ENCODE measurements around the gene RNF112.
"Not testable (repeated sequence)": the region's sequence is repeated elsewhere in the genome, so short reads cannot be mapped to it uniquely, and the experiment has no call there.

The RNF112 gene

GRCh38 chr17:19447085-19447583, 36.1 kb downstream of the RNF112 start:
- peak; percentile 5 to 65 (median 45) for DNase-seq (ENCODE audit: low read depth in 3 of 3)

GRCh38 chr17:19448341-19449268, 37.6 kb downstream of the RNF112 start:
- DNase-seq (ENCODE audit: low read depth in 3 of 3) = no peak

GRCh38 chr17:19449656-19450055, 38.6 kb downstream of the RNF112 start:
- DNase-seq (ENCODE audit: low read depth in 3 of 3) = no peak

- DNase-seq (ENCODE audit: low read depth in 3 of 3) = no peak
Observed at GRCh38 chr17:19453296-19453695, 42.3 kb downstream of the RNF112 start.

GRCh38 chr17:19454074-19454473, 43.0 kb downstream of the RNF112 start:
- no peak for DNase-seq (ENCODE audit: low read depth in 3 of 3)

GRCh38 chr17:19456016-19456927, 45.2 kb downstream of the RNF112 start:
- DNase-seq (ENCODE audit: low read depth in 3 of 3) = no peak

GRCh38 chr17:19457046-19457445, 46.0 kb downstream of the RNF112 start:
- no peak for DNase-seq (ENCODE audit: low read depth in 3 of 3)

GRCh38 chr17:19457830-19458271, 46.8 kb downstream of the RNF112 start:
- DNase-seq (ENCODE audit: low read depth in 3 of 3) = no peak

- DNase-seq (ENCODE audit: low read depth in 3 of 3) = not testable (repeated sequence)
Observed at GRCh38 chr17:19458481-19458880, 47.4 kb downstream of the RNF112 start.

GRCh38 chr17:19459018-19459655, 48.1 kb downstream of the RNF112 start:
- DNase-seq (ENCODE audit: low read depth in 3 of 3) = not testable (repeated sequence)

GRCh38 chr17:19460700-19461099, 49.7 kb downstream of the RNF112 start:
- DNase-seq (ENCODE audit: low read depth in 3 of 3) = no peak

- no peak for DNase-seq (ENCODE audit: low read depth in 3 of 3)
Observed at GRCh38 chr17:19461116-19461515, 50.1 kb downstream of the RNF112 start.

GRCh38 chr17:19461681-19462080, 50.6 kb downstream of the RNF112 start:
- no peak for DNase-seq (ENCODE audit: low read depth in 3 of 3)

GRCh38 chr17:19462456-19463035, 51.5 kb downstream of the RNF112 start:
- not testable (repeated sequence) for DNase-seq (ENCODE audit: low read depth in 3 of 3)

- no peak for DNase-seq (ENCODE audit: low read depth in 3 of 3)
Observed at GRCh38 chr17:19464031-19465026, 53.3 kb downstream of the RNF112 start.
